IMR-90 (cell line): ENCODE results near the gene ADAMTS12. TPM values are rescaled to one million over a fixed set of nuclear protein-coding genes. Genes with fewer than 3 reads are reported as not detected.

Experiments used
- ATAC-seq: fragments of 200-7000 bp; cut with Tn5 transposase; 2 replicates; pipeline ENCODE4 v1.9.1; 2020; ENCODE audit warnings: low read depth, mild to moderate bottlenecking, moderate library complexity
- BruUV-seq: library from RNA; stranded (reverse); fragments of 400-500 nt; replicated peaks from 2 replicates; lab custom pipeline; 2021; lab: Mats Ljungman, UMichigan
- CTCF ChIA-PET: fragments of 300-600 bp; formaldehyde crosslinking; extraction: SDS; loops from one replicate; lab custom pipeline; 2021; ENCODE audit warnings: antibody characterized with exemption; lab: Yijun Ruan, JAX
- POLR2A ChIA-PET: fragments of 300-600 bp; sonication (Branson Sonifier 250); formaldehyde crosslinking; loops from one replicate; lab custom pipeline; 2022; ENCODE audit warnings: antibody characterized with exemption; ENCODE audit not compliant: unreplicated experiment; lab: Charles Lee
- DNase-seq: peaks from one replicate; pipeline ENCODE4 v3.0.0; 2013
- H2AFZ ChIP-seq: replicated peaks from 2 replicates; pipeline ENCODE3; 2013; ENCODE audit warnings: low read length, mild to moderate bottlenecking; ENCODE audit not compliant: poor library complexity
- H2AK5ac ChIP-seq: 2 replicates; pipeline ENCODE4 v1.6.1; 2013; ENCODE audit warnings: low read depth, low read length, inconsistent platforms
- H2AK9ac ChIP-seq: replicated peaks from 2 replicates; pipeline ENCODE3; 2013; ENCODE audit warnings: mild to moderate bottlenecking, low read depth, low read length, moderate library complexity; ENCODE audit not compliant: poor library complexity
- H2BK120ac ChIP-seq: 2 replicates; pipeline ENCODE4 v1.6.1; 2013; ENCODE audit warnings: low read depth, low read length, inconsistent platforms
- H2BK15ac ChIP-seq: 3 replicates; pipeline ENCODE4 v1.6.1; 2013; ENCODE audit warnings: low read depth, low read length, inconsistent platforms
- H2BK20ac ChIP-seq: 2 replicates; pipeline ENCODE4 v1.6.1; 2013; ENCODE audit warnings: low read depth, mild to moderate bottlenecking, inconsistent platforms, low read length, moderate library complexity
- H2BK5ac ChIP-seq: 2 replicates; pipeline ENCODE4 v1.6.1; 2013; ENCODE audit warnings: mild to moderate bottlenecking, low read depth, low read length, inconsistent platforms; ENCODE audit not compliant: poor library complexity, severe bottlenecking
- H3K14ac ChIP-seq: replicated peaks from 2 replicates; pipeline ENCODE4 v1.6.1; 2013; ENCODE audit warnings: low read depth, low read length, inconsistent platforms
- H3K18ac ChIP-seq: 2 replicates; pipeline ENCODE4 v1.6.1; 2013; ENCODE audit warnings: low read depth, low read length, control low read depth
- H3K23ac ChIP-seq: 2 replicates; pipeline ENCODE4 v1.6.1; 2013; ENCODE audit warnings: low read depth, low read length, inconsistent platforms
- H3K27ac ChIP-seq: 2 replicates; pipeline ENCODE4 v1.5.1; 2013; ENCODE audit warnings: mild to moderate bottlenecking, control low read depth, low read length; ENCODE audit not compliant: insufficient read depth
- H3K27me3 ChIP-seq: 2 replicates; pipeline ENCODE4 v1.6.1; 2013; ENCODE audit warnings: low read length; ENCODE audit not compliant: control insufficient read depth, insufficient read depth
- H3K36me3 ChIP-seq: 2 replicates; pipeline ENCODE4 v1.6.1; 2013; ENCODE audit warnings: low read length, mixed read lengths; ENCODE audit not compliant: control insufficient read depth, insufficient read depth
- H3K4ac ChIP-seq: 2 replicates; pipeline ENCODE4 v1.6.1; 2013; ENCODE audit warnings: low read depth, low read length, inconsistent platforms
- H3K4me1 ChIP-seq: 2 replicates; pipeline ENCODE4 v1.6.1; 2013; ENCODE audit warnings: low read length, mixed read lengths; ENCODE audit not compliant: control insufficient read depth, insufficient read depth
- H3K4me2 ChIP-seq: 2 replicates; pipeline ENCODE4 v1.6.1; 2013; ENCODE audit warnings: low read depth, mild to moderate bottlenecking, control low read depth, low read length, moderate library complexity
- H3K4me3 ChIP-seq: 2 replicates; pipeline ENCODE4 v1.5.1; 2013; ENCODE audit warnings: low read depth, mild to moderate bottlenecking, control low read depth, low read length, moderate library complexity; ENCODE audit not compliant: insufficient read depth
- H3K56ac ChIP-seq: 2 replicates; pipeline ENCODE4 v1.6.1; 2013; ENCODE audit warnings: low read length, inconsistent platforms; ENCODE audit not compliant: insufficient read depth; ENCODE audit errors: extremely low read depth
- H3K79me1 ChIP-seq, 2 experiments: 2 replicates each; pipeline ENCODE4 v1.6.1; 2013; ENCODE audit warnings: low read length in 2 of 2, inconsistent platforms in 1 of 2, low read depth in 1 of 2
- H3K9ac ChIP-seq: 2 replicates; pipeline ENCODE4 v1.6.1; 2013; ENCODE audit warnings: low read depth, low read length, control low read depth
- H3K9me1 ChIP-seq: 2 replicates; pipeline ENCODE4 v1.6.1; 2013; ENCODE audit warnings: low read length, inconsistent platforms; ENCODE audit not compliant: insufficient read depth
- H3K9me3 ChIP-seq: 2 replicates; pipeline ENCODE4 v1.6.1; 2013; ENCODE audit warnings: low read length; ENCODE audit not compliant: control insufficient read depth, insufficient read depth
- H4K20me1 ChIP-seq: 2 replicates; pipeline ENCODE4 v1.6.1; 2013; ENCODE audit warnings: low read length, inconsistent platforms; ENCODE audit not compliant: insufficient read depth
- H4K5ac ChIP-seq: 2 replicates; pipeline ENCODE4 v1.6.1; 2013; ENCODE audit warnings: mild to moderate bottlenecking, low read depth, low read length, control low read depth
- H4K8ac ChIP-seq, 2 experiments: 2 replicates each; pipeline ENCODE4 v1.6.1; 2013; ENCODE audit warnings: low read depth in 2 of 2, low read length in 2 of 2, control low read depth in 1 of 2, inconsistent platforms in 1 of 2
- H4K91ac ChIP-seq: 2 replicates; pipeline ENCODE4 v1.6.1; 2013; ENCODE audit warnings: low read depth, low read length, inconsistent platforms; ENCODE audit not compliant: insufficient read depth
- CHD1 ChIP-seq: IDR thresholded peaks from 2 replicates; pipeline ENCODE4 v1.6.1; 2012; ENCODE audit warnings: low read depth, low read length, improper control_type of control experiment
- FOS ChIP-seq: fragments of 150-350 bp; IDR thresholded peaks from 2 replicates; pipeline ENCODE4 v1.6.1; 2016; ENCODE audit warnings: low read depth, low read length
- RAD21 ChIP-seq: IDR thresholded peaks from 2 replicates; pipeline ENCODE4 v1.6.1; 2012; ENCODE audit warnings: low read length, improper control_type of control experiment
- WGBS, 2 experiments: methylation state at CpG; one replicate each; pipeline versions ENCODE4 v1.1.5 to v1.1.7; 2013; ENCODE audit warnings: missing lambda C conversion rate in 2 of 2; ENCODE audit not compliant: insufficient read length in 1 of 2; ENCODE audit errors: extremely low coverage in 2 of 2; 5-methylcytosine and 5-hydroxymethylcytosine counted together
- dilution Hi-C: fragments of 300-500 bp; cut with HindIII; formaldehyde crosslinking; loops from one replicate; pipeline ENCODE4 v1.14.3; 2018; ENCODE audit warnings: low sequenced_read_pairs; ENCODE audit not compliant: unreplicated experiment
- in situ Hi-C: fragments of 300-500 bp; cut with MboI; formaldehyde crosslinking; loops from 3 replicates; pipeline ENCODE4 v1.14.3; 2019; ENCODE audit warnings: low sequenced_read_pairs, inconsistent platforms, mixed read lengths
- intact Hi-C: fragments of 100-400 bp; cut with micrococcal nuclease; formaldehyde crosslinking; loops from 2 replicates; pipeline ENCODE4 v1.10.0; 2022
- polyA plus RNA-seq, 3 experiments: library from polyadenylated mRNA; depleted of rRNA; stranded (reverse); fragments of >200 nt; gene quantifications; 2 replicates each; pipeline ENCODE4 v1.2.3, GENCODE V29; 2012; ENCODE audit warnings: low replicate concordance in 1 of 3
- total RNA-seq: library from RNA; depleted of rRNA; stranded (reverse); fragments of >200 nt; gene quantifications from 2 replicates; pipeline ENCODE4 v1.2.3, GENCODE V29; 2012
- TF ChIP-seq, protein P1 (sequence below): conservative IDR thresholded peaks from 2 replicates; pipeline ENCODE4 v1.5.1; 2012; ENCODE audit warnings: mild to moderate bottlenecking, low read depth, low read length, improper control_type of control experiment
- TF ChIP-seq, protein P2 (sequence below): fragments of 150-350 bp; IDR thresholded peaks from 2 replicates; pipeline ENCODE4 v1.6.1; 2016; ENCODE audit warnings: low read depth, mild to moderate bottlenecking, low read length, moderate library complexity, borderline replicate concordance

Gene ADAMTS12
- total and polyA plus RNA-seq, 2 of the 4 experiments (the other 2 are of a cell fraction), result 27.3 to 51.3 TPM

DNA sequence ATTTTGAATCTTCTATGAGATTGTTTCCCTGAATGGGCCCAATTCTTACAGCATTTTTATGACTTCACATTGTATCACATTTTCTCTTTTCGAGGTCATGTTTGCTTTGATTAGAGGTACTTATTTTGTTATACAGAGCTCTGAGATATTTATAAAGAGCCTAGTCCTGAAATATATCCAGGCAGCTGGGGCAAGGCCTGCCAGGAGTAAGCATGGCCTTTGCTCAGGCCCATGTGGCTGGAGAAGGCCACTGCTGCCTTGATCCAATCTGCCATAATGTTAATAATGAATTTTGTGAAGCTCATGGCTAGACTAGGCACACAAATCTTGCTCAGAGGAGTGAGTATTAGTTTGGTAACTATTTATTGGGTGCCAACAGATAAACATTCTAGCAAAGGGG, 355.0 kb downstream of the ADAMTS12 start:
- intact Hi-C loops, result no loop called here
- H4K91ac ChIP-seq, result no peak overlapping the region
- H3K27me3 ChIP-seq, result no peaks in the 10 kb centered on the region
- no peak overlapping the region for H4K8ac ChIP-seq
- no peak overlapping the region for H4K5ac ChIP-seq
- no peaks in the 10 kb centered on the region; the same call in 1 of the 2 replicates for H3K36me3 ChIP-seq
- no peak overlapping the region for H2BK120ac ChIP-seq
- no peaks in the 10 kb centered on the region for H3K79me1 ChIP-seq
- no peak overlapping the region for H2BK20ac ChIP-seq
- no peak overlapping the region for H3K27ac ChIP-seq
- no peak overlapping the region for H2AK5ac ChIP-seq
- no peaks in the 10 kb centered on the region for H3K4me1 ChIP-seq
- no peak overlapping the region for H3K4me2 ChIP-seq
- BruUV-seq, result no TSS peak
- no peak overlapping the region for H2AFZ ChIP-seq
- H3K9me1 ChIP-seq, result no peaks in the 10 kb centered on the region; the same call in 1 of the 2 replicates
- no peak overlapping the region for H3K18ac ChIP-seq
- H2AK9ac ChIP-seq, result no peak overlapping the region
- H2BK15ac ChIP-seq, result no peak overlapping the region
- no peak overlapping the region for H3K23ac ChIP-seq
- ChIA-PET CTCF (no interaction called here), POLR2A (no interaction called here)
- WGBS, 2 experiments, result no CpG with 5 or more reads among the region's 1 CpG
- TF ChIP-seq, protein P1, sequence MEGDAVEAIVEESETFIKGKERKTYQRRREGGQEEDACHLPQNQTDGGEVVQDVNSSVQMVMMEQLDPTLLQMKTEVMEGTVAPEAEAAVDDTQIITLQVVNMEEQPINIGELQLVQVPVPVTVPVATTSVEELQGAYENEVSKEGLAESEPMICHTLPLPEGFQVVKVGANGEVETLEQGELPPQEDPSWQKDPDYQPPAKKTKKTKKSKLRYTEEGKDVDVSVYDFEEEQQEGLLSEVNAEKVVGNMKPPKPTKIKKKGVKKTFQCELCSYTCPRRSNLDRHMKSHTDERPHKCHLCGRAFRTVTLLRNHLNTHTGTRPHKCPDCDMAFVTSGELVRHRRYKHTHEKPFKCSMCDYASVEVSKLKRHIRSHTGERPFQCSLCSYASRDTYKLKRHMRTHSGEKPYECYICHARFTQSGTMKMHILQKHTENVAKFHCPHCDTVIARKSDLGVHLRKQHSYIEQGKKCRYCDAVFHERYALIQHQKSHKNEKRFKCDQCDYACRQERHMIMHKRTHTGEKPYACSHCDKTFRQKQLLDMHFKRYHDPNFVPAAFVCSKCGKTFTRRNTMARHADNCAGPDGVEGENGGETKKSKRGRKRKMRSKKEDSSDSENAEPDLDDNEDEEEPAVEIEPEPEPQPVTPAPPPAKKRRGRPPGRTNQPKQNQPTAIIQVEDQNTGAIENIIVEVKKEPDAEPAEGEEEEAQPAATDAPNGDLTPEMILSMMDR, result no peak
- TF ChIP-seq RAD21 (no peak), FOS (no peak), CHD1 (no peak)
- TF ChIP-seq, protein P2, sequence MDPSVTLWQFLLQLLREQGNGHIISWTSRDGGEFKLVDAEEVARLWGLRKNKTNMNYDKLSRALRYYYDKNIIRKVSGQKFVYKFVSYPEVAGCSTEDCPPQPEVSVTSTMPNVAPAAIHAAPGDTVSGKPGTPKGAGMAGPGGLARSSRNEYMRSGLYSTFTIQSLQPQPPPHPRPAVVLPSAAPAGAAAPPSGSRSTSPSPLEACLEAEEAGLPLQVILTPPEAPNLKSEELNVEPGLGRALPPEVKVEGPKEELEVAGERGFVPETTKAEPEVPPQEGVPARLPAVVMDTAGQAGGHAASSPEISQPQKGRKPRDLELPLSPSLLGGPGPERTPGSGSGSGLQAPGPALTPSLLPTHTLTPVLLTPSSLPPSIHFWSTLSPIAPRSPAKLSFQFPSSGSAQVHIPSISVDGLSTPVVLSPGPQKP, result no peak
- no peak overlapping the region for H3K9ac ChIP-seq
- no peak overlapping the region for H3K4me3 ChIP-seq
- H3K9me3 ChIP-seq, result no peaks in the 10 kb centered on the region
- H4K20me1 ChIP-seq, result no peaks in the 10 kb centered on the region
- no peak overlapping the region for H3K56ac ChIP-seq
- in situ Hi-C loops, result no loop called here
- H2BK5ac ChIP-seq, result no peak overlapping the region
- no peak overlapping the region for H3K4ac ChIP-seq
- dilution Hi-C loops, result no loop called here
- ATAC-seq, result no peak
- H3K14ac ChIP-seq, result no peak overlapping the region
- no peak for DNase-seq
